ENCODE data around the gene SPSB1. TPM values are rescaled to one million over a fixed set of nuclear protein-coding genes. Genes with fewer than 3 reads are reported as not detected.

The SPSB1 gene
- total RNA-seq, 6 experiments from 2014 or later = 5.9 to 10.4 (median 8.6) TPM

- no peaks in the 10 kb centered on the region for H3K4me1 Mint-ChIP-seq (ENCODE audit: low read depth)
- H3K27ac Mint-ChIP-seq = no peak overlapping the region
These were observed 77.5 kb downstream of the SPSB1 start for GRCh38 chr1:9369964-9370788.

GRCh38 chr1:9371391-9371935, 78.8 kb downstream of the SPSB1 start:
- DNase-seq = peak; percentile 15
- no peak for TF ChIP-seq CTCF (IDR thresholded peaks at IDR 0.05)
- no peaks in the 10 kb centered on the region for H3K9me3 Mint-ChIP-seq
- peaks cover 2% of the 10 kb centered on the region; the same call in 1 of the 2 replicates for H3K27me3 Mint-ChIP-seq (ENCODE audit: insufficient read depth)
- H3K4me1 Mint-ChIP-seq (ENCODE audit: low read depth) = peaks cover 11% of the 10 kb centered on the region
- H3K27ac Mint-ChIP-seq = no peak overlapping the region
- no peak overlapping the region for H3K4me3 Mint-ChIP-seq
- H3K36me3 Mint-ChIP-seq (ENCODE audit: low read depth) = no peaks in the 10 kb centered on the region

More at GRCh38 chr1:9369964-9370788, 77.5 kb downstream of the SPSB1 start:
- Mint-ChIP-seq H3K4me3 (no peak overlapping the region), H3K36me3 (ENCODE audit: low read depth) (no peaks in the 10 kb centered on the region), H3K9me3 (no peaks in the 10 kb centered on the region), H3K27me3 (ENCODE audit: insufficient read depth) (peaks cover 2% of the 10 kb centered on the region; the same call in 1 of the 2 replicates)
- TF ChIP-seq CTCF (IDR thresholded peaks at IDR 0.05) = no peak
- no peak for DNase-seq

GRCh38 chr1:9371951-9372350, 79.3 kb downstream of the SPSB1 start:
- Mint-ChIP-seq H3K4me1 (ENCODE audit: low read depth) (peaks cover 16% of the 10 kb centered on the region), H3K27ac (no peak overlapping the region), H3K9me3 (no peaks in the 10 kb centered on the region), H3K27me3 (ENCODE audit: insufficient read depth) (peaks cover 2% of the 10 kb centered on the region; the same call in 1 of the 2 replicates), H3K36me3 (ENCODE audit: low read depth) (no peaks in the 10 kb centered on the region), H3K4me3 (no peak overlapping the region)
- no peak for DNase-seq
- no peak for TF ChIP-seq CTCF (IDR thresholded peaks at IDR 0.05)

GRCh38 chr1:9373619-9374018, 80.9 kb downstream of the SPSB1 start:
- DNase-seq = no peak
- TF ChIP-seq CTCF (IDR thresholded peaks at IDR 0.05) = no peak
- H3K4me1 Mint-ChIP-seq (ENCODE audit: low read depth) = peaks cover 21% of the 10 kb centered on the region
- H3K9me3 Mint-ChIP-seq = no peaks in the 10 kb centered on the region
- H3K4me3 Mint-ChIP-seq = no peak overlapping the region
- peaks cover 2% of the 10 kb centered on the region; the same call in 1 of the 2 replicates for H3K27me3 Mint-ChIP-seq (ENCODE audit: insufficient read depth)
- no peak overlapping the region for H3K27ac Mint-ChIP-seq
- H3K36me3 Mint-ChIP-seq (ENCODE audit: low read depth) = no peaks in the 10 kb centered on the region

GRCh38 chr1:9374748-9375341, 82.2 kb downstream of the SPSB1 start:
- DNase-seq = no peak
- TF ChIP-seq CTCF (IDR thresholded peaks at IDR 0.05) = no peak
- no peaks in the 10 kb centered on the region for H3K9me3 Mint-ChIP-seq
- peaks cover 21% of the 10 kb centered on the region for H3K4me1 Mint-ChIP-seq (ENCODE audit: low read depth)
- no peak overlapping the region for H3K4me3 Mint-ChIP-seq
- H3K27ac Mint-ChIP-seq = no peak overlapping the region
- H3K36me3 Mint-ChIP-seq (ENCODE audit: low read depth) = no peaks in the 10 kb centered on the region
- H3K27me3 Mint-ChIP-seq (ENCODE audit: insufficient read depth) = peaks cover 4% of the 10 kb centered on the region; the same call in 1 of the 2 replicates

Data from HFFc6 (cell line).